DMS 273 (cell line): ENCODE data around the gene SPTLC3.

Experiments
- DNase-seq: peaks from one replicate; lab custom pipeline; 2025; ENCODE audit not compliant: unreplicated experiment; lab: John Stamatoyannopoulos, UW

SPTLC3 gene

GRCh38 chr20:13089950-13090469 lies 81.2 kb downstream of the SPTLC3 start:
- no peak for DNase-seq

GRCh38 chr20:13092111-13092510 lies 83.3 kb downstream of the SPTLC3 start:
- DNase-seq = no peak

- DNase-seq = no peak
Observed at GRCh38 chr20:13094976-13095375, 86.2 kb downstream of the SPTLC3 start.

- no peak for DNase-seq
Observed at GRCh38 chr20:13098720-13099355, 90.1 kb downstream of the SPTLC3 start.

- DNase-seq = no peak
Observed at GRCh38 chr20:13099676-13100075, 90.9 kb downstream of the SPTLC3 start.

GRCh38 chr20:13101276-13101675 lies 92.5 kb downstream of the SPTLC3 start:
- DNase-seq = no peak

GRCh38 chr20:13101706-13102105 lies 92.9 kb downstream of the SPTLC3 start:
- DNase-seq = no peak

- no peak for DNase-seq
Observed at GRCh38 chr20:13102237-13102636, 93.5 kb downstream of the SPTLC3 start.

GRCh38 chr20:13102694-13103093 lies 93.9 kb downstream of the SPTLC3 start:
- DNase-seq = no peak

- DNase-seq = no peak
Observed at GRCh38 chr20:13105039-13105438, 96.3 kb downstream of the SPTLC3 start.

- DNase-seq = peak; percentile 48
Observed at GRCh38 chr20:13105864-13106457, 97.2 kb downstream of the SPTLC3 start.

GRCh38 chr20:13109658-13110057 lies 100.9 kb downstream of the SPTLC3 start:
- no peak for DNase-seq

- no peak for DNase-seq
Observed at GRCh38 chr20:13110796-13111195, 102.0 kb downstream of the SPTLC3 start.

- no peak for DNase-seq
Observed at GRCh38 chr20:13111249-13111911, 102.6 kb downstream of the SPTLC3 start.

- no peak for DNase-seq
Observed at GRCh38 chr20:13113731-13114130, 105.0 kb downstream of the SPTLC3 start.

GRCh38 chr20:13117200-13117599 lies 108.4 kb downstream of the SPTLC3 start:
- DNase-seq = no peak

GRCh38 chr20:13118676-13119075 lies 109.9 kb downstream of the SPTLC3 start:
- DNase-seq = no peak

GRCh38 chr20:13119583-13119982 lies 110.8 kb downstream of the SPTLC3 start:
- peak; percentile 82 for DNase-seq

GRCh38 chr20:13120471-13120870 lies 111.7 kb downstream of the SPTLC3 start:
- DNase-seq = no peak

- DNase-seq = no peak
Observed at GRCh38 chr20:13121840-13122515, 113.2 kb downstream of the SPTLC3 start.

- DNase-seq = no peak
Observed at GRCh38 chr20:13125486-13125885, 116.7 kb downstream of the SPTLC3 start.

- DNase-seq = no peak
Observed at GRCh38 chr20:13128173-13128572, 119.4 kb downstream of the SPTLC3 start.
